ENCODE results near the gene ARPIN.
"Not testable (repeated sequence)": the region's sequence is repeated elsewhere in the genome, so short reads cannot be mapped to it uniquely, and the experiment has no call there.

The ARPIN gene

GRCh38 chr15:89885179-89885578, 27.6 kb downstream of the ARPIN start:
- intact Hi-C loops (cut with DNase I); DNase-seq: not testable (repeated sequence)

- DNase-seq = no peak
- intact Hi-C loops (cut with DNase I) = no loop called here
Observed at GRCh38 chr15:89883518-89883917, 29.2 kb downstream of the ARPIN start.

- DNase-seq = no peak
- intact Hi-C loops (cut with DNase I) = no loop called here
Observed at GRCh38 chr15:89880727-89881126, 32.0 kb downstream of the ARPIN start.

- no peak for DNase-seq
- intact Hi-C loops (cut with DNase I) = no loop called here
Observed at GRCh38 chr15:89878323-89878722, 34.4 kb downstream of the ARPIN start.

GRCh38 chr15:89877083-89877425, 35.7 kb downstream of the ARPIN start:
- intact Hi-C loops (cut with DNase I) = no loop called here
- no peak for DNase-seq

DNA sequence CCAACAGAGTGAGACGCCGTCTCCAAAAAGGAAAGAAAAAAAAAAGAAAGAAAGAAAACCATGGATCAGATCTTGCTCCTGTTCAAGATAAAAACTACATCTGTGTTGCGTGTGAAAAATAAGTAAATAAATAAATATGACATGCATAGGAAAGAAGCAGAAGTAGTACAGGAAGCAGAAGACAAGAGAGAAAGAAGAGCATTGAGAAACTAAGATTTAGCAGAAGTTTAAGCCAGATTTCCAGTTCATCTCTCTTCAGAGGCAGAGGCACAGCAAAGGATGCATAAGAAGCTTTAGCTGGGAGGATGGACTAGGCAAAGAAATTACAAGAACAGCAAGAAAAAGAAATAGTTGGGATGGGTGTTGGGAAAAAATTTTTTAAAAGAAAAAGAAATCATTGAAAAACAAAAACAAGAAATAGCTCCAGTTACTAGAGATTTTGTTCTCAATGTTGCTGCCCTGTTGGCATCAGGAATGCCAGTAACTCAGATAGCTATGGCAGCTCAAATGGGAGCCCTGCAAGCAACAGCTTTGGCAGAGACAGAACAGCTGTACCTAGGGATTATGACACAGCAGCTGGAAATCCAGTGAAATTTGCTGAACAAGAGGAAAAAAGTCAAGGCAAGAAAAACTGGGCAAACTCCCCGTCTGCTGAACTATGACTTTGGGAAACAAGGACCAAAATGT, 36.2 kb downstream of the ARPIN start:
- intact Hi-C loops (cut with DNase I) = no loop called here
- DNase-seq = no peak

- intact Hi-C loops (cut with DNase I) = loop anchor here (1.0 kb wide), 1 partner anchor 115 kb away; no protein-coding TSS in a partner anchor
- DNase-seq = peak in 1 of 10 donors; percentile 27
Observed at GRCh38 chr15:89875741-89876140, 37.0 kb downstream of the ARPIN start.

- DNase-seq = peak; percentile 73 to 98 (median 85)
- intact Hi-C loops (cut with DNase I) = loop anchor here (1.0 kb wide), 1 partner anchor 115 kb away; no protein-coding TSS in a partner anchor
Observed at GRCh38 chr15:89874926-89875564, 37.7 kb downstream of the ARPIN start.

GRCh38 chr15:89870688-89871288, 42.0 kb downstream of the ARPIN start:
- DNase-seq = no peak

GRCh38 chr15:89870006-89870405, 42.7 kb downstream of the ARPIN start:
- no peak for DNase-seq
- intact Hi-C loops (cut with DNase I) = no loop called here

More at GRCh38 chr15:89870688-89871288, 42.0 kb downstream of the ARPIN start:
- intact Hi-C loops (cut with DNase I) = no loop called here

- DNase-seq; intact Hi-C loops (cut with DNase I): not testable (repeated sequence)
Observed at GRCh38 chr15:89869490-89869889, 43.3 kb downstream of the ARPIN start.

GRCh38 chr15:89864958-89865739, 47.6 kb downstream of the ARPIN start:
- DNase-seq = no peak
- intact Hi-C loops (cut with DNase I) = no loop called here

DNA sequence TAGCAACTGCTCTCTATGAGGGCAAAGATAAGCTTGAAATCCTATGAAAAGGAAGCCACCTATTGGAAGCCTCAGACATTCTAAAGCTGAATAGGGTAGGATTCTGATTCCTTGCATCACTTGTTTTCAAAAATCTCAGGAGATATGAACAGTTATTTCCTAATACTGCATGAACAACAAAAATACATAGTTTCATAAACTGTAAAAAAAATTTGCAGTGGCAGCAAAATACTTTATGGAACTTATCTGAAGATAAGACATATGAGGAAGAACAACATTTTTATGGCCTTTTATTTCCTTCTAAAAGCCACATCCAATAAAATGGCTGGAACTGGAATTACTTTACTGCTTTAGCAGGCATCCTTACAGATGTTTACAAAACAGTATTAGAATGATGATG, 48.8 kb downstream of the ARPIN start:
- DNase-seq = no peak
- intact Hi-C loops (cut with DNase I) = no loop called here

- intact Hi-C loops (cut with DNase I) = no loop called here
- no peak for DNase-seq
Observed at GRCh38 chr15:89860891-89861290, 51.9 kb downstream of the ARPIN start.

DNA sequence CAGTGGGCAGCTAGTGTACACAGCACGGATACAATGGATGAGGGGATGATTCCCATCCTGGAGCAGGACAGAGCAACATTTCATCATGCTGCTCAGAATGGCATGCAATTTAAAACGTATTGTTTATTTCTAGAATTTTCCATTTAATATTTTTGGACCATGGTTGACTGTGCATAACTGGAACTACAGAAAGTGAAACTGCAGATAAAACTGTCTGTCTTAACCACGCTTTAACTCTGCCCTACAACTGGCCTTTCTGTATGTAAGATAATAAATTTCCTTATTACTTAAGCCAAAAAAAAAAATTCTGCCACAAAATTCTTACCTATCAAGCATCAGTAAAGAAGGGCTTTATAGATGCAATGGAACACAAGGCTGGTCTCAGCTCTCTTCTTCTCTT, 52.3 kb downstream of the ARPIN start:
- intact Hi-C loops (cut with DNase I) = no loop called here
- DNase-seq = no peak

- no peak for DNase-seq
- intact Hi-C loops (cut with DNase I) = no loop called here
Observed at GRCh38 chr15:89858661-89859458, 53.9 kb downstream of the ARPIN start.

GRCh38 chr15:89857673-89858072, 55.1 kb downstream of the ARPIN start:
- intact Hi-C loops (cut with DNase I) = no loop called here
- no peak for DNase-seq

DNA sequence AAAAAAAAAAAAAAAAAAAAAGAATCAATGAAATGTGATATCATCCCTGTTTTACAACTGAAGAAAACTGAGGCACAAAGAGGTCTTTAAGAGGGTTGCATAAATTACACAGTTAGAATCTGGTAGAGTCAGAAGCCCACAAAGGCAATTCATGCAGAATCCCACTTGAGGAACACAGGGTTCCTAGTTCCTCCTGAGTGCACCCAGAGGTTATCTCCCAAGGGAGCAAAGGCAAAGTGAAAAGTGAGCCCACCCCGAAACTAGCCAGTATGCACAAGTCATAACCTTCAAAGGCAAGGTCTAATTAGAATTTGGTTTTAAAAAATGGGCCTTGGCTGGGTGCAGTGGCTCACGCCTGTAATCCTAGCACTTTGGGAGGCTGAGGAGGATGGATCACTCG, 56.8 kb downstream of the ARPIN start:
- no peak for DNase-seq
- intact Hi-C loops (cut with DNase I) = no loop called here

GRCh38 chr15:89854863-89855262, 57.9 kb downstream of the ARPIN start:
- DNase-seq; intact Hi-C loops (cut with DNase I): not testable (repeated sequence)

GRCh38 chr15:89852342-89852995, 60.3 kb downstream of the ARPIN start:
- no peak for DNase-seq
- intact Hi-C loops (cut with DNase I) = no loop called here

Measured in posterior cingulate gyrus (tissue), 11 donors.